CD4-positive, alpha-beta T cell treated with Interleukin-17A for 1 hour (primary cell): ENCODE data around the gene CAPN11.
"Not testable (repeated sequence)": the region's sequence is repeated elsewhere in the genome, so short reads cannot be mapped to it uniquely, and the experiment has no call there.

Source experiments
- DNase-seq: peaks from one replicate; pipeline ENCODE4 v3.0.0-alpha.2; 2020

Gene CAPN11

DNA sequence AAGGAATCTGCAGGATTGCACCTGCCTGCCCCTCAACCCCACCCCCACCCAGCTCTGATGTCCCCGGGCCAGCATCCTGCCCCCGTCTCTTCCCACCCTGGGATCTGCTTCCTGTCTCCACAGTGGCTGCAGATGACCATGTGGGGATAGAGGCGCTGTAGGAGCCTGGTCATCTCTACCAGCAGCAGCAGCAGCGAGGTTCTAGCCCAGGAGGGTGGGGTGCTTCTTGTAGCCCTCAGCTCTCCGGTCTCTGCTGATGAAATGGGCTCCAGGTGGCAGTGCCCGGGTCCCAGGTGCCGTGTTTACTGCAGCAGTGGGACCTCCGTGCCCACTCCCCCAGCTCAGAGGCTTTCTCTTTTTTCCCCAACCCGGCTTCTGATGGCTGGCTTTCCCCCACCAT lies 25.2 kb downstream of the CAPN11 start:
- DNase-seq = no peak

DNA sequence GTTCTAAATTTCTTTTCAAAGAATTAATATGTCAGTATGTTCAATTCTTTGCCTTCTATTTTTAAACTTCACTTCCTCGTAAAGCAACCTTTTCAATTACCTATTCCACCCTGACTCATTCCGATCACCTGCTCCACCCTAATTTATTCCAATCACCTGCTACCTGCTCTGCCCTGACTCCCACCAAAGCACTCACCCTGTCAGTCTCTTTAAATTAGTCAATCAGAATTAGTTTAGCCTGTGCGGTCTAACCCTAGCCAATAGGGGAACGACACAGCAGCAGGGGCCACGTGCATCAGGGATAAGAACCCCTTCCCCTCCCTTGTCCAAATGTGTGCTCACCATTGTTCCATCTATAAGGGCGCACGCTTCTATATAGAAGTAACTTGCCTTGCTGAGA lies 26.7 kb downstream of the CAPN11 start:
- DNase-seq = not testable (repeated sequence)

GRCh38 chr6:44185953-44186634 lies 27.5 kb downstream of the CAPN11 start:
- no peak for DNase-seq

GRCh38 chr6:44186635-44187025 lies 28.0 kb downstream of the CAPN11 start:
- no peak for DNase-seq

DNA sequence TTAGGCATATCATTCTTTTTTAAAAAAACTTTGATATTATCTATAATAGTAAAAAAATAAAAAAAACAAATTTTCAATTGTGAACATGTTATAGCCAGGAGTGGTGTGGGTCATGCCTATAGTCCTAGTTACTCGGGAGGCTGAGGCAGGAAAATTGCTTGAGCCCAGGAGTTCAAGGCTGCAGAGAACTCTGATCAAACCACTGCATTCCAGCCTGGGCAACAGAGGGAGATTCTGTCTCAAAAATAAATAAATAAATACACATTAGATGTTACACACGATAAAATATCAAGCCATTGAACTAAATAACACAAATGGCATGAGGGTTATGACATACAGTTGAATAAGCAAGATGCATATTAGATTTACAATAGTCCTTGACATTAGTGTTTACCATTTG lies 30.2 kb downstream of the CAPN11 start:
- no peak for DNase-seq

- no peak for DNase-seq
Measured at GRCh38 chr6:44189257-44189656, 30.6 kb downstream of the CAPN11 start.

- DNase-seq = no peak
Measured at GRCh38 chr6:44190715-44191114, 32.1 kb downstream of the CAPN11 start.

- no peak for DNase-seq
Measured at GRCh38 chr6:44192428-44193041, 33.9 kb downstream of the CAPN11 start.

DNA sequence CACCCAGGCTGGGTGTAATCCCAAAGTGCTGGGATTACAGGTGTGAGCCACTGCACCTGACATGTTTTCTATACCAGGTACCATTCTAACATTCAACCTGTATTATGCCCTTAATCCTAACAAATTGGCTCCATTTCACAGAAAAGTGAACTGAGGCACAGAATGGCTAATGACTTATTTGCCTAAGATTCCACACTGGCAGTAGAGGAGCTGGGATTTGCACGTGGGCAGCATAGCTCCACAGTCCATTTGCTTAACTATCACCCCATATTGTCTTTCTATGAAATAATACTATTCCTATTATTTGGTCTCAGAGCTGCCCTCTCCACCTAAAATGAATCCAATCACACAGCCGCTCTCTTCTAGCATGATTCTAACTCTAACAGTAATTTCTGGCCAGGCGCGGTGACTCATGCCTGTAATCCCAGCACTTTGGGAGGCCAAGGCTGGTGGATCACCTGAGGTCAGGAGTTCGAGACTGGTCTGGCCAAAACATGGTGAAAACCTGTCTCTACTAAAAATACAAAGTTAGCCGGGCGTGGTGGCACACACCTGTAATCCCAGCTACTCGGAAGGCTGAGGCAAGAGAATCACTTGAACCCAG lies 34.8 kb downstream of the CAPN11 start:
- no peak for DNase-seq

GRCh38 chr6:44194326-44194725 lies 35.7 kb downstream of the CAPN11 start:
- no peak for DNase-seq

- DNase-seq = not testable (repeated sequence)
Measured at GRCh38 chr6:44196351-44196750, 37.7 kb downstream of the CAPN11 start.

DNA sequence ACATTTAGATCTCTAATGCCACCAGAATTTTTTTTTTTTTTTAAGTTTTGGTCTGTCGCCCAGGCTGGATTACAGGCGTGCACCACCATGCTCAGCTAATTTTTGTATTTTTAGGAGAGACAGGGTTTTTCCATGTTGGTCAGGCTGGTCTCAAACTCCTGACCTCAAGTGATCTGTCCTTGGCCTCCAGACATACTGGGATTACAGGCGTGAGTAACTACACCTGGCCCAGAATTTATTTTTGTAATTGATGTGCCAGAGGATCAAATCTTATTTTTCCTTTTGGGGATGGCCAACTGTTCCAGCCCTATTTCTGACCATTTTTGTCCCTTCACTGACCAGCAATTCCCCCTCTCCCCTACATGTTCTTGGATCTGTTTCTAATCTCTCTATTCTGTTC lies 40.1 kb downstream of the CAPN11 start:
- no peak for DNase-seq

GRCh38 chr6:44199883-44200282 lies 41.3 kb downstream of the CAPN11 start:
- DNase-seq = no peak

DNA sequence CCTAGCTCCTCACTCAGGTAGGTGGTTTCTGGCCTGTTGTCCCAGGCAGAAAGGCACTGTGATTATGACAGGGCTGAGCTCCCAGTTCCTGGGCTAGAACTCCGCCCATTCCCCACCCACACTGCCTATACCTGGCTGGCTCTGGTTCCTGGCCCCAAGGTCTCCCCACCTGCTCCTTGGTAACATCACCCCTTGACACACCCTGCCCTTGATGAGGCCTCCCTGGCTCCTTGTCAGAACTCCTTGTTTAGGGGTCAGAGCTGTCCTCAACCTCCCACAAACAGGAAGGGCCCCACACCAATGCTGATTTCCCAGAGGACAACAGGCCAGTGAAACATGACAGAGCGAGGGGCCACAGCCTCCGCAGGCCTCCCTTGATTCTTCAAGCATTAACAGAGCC lies 42.6 kb downstream of the CAPN11 start:
- no peak for DNase-seq

DNA sequence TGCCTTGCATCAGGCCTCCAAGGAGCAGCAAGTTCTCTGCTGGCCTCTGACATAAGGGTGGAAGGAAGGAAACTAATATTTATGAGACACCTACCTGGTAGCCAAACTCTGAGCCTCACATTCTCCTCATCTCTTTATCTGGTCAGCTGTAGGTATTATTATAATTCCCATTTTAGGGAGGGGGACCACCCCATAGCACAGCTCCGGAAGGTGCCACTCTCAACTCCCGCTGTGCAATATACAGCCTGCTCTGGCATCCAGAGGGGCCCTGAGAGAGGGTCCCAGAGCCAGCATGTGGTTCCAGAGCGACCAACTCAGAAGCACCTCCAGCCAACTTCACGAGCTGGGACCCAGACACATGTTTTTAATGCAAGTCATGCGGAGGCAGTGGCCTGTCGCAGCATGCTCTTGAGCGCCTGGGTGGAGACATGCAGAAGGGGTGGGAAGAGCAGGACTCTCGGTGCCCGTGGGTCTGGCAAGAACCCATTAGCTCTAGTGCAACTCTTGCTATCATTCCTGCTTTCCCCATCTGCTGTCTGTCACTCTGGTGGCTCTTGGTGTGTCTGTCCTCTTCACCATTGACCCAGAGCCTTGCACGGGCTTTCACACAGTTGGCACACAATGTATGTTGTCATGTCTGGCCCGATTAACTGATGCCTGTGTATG lies 43.2 kb downstream of the CAPN11 start:
- no peak for DNase-seq

GRCh38 chr6:44202332-44202971 lies 43.8 kb downstream of the CAPN11 start:
- no peak for DNase-seq

DNA sequence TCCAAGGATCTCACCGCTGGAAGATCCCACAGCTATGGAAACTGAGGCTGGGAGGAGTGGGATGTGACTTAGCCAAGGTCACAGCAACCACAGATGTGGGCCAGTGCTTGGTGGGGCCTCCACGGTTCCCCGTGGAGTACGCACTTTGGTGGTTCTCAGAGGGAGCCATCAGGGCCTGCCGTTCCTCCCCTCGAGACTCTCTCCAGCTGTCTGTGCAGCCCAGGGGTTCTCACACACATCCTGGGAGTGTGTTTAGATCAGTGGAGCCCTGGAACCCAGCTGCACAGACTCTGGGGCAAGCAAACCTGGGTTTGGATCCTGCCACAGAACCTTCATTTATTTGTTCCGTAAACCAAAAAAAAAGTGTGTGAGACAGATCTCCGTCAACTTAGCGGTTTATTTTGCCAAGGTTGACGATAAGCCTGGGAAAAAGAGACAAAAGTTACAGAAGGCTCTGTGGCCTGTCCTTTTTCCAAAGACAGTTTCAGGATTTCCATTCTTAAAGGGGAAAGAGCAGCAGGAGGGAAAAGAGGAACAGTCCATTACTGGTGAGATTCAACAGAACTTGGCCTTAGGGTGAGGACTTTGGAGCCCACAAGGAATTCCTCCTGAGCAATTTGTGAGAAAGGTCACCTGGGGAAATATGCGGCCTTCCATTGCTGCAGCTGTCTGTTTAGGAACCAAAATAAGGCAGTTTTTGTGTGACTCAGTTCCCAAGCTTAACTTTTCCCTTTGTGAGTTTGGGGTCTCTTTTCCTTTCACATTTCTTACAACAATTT lies 44.5 kb downstream of the CAPN11 start:
- DNase-seq = no peak

DNA sequence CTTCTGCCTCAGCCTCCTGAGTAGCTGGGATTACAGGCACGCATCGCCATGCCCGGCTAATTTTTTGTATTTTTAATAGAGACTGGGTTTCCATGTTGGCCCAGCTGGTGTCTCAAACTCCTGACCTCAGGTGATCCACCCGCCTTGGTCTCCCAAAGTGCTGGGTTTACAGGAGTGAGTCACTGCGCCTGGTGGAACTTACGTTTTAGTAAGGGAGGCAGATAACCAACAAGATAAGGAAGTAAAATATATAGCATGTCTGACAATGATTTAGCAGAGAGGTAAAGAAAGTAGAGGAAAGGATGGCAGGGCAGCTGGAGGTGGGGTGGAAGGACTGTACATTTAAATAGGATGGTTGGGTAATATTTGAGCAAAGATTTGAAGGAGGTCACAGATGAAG lies 45.3 kb downstream of the CAPN11 start:
- no peak for DNase-seq

- no peak for DNase-seq
Measured at GRCh38 chr6:44207966-44208365, 49.3 kb downstream of the CAPN11 start.

- DNase-seq = no peak
Measured at GRCh38 chr6:44211284-44211683, 52.7 kb downstream of the CAPN11 start.

DNA sequence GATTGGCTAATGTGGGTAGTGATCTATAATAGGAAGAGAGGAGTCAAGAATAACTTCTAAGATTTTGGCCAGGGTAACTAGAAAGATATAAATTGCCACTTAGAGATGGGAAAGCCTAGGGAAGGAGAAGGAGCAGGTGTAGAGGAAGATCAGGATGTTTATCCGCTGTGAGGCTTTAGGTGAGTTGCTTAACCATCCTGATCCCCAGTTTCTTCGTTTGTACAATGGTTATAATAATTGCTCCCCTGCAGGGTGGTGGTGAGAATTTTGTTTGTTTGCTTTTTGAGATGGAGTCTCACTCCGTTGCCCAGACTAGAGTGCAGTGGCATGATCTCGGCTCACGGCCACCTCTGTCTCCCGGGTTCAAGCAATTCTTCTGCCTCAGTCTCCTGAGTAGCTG lies 55.7 kb downstream of the CAPN11 start:
- no peak for DNase-seq

- DNase-seq = no peak
Measured at GRCh38 chr6:44216677-44217331, 58.2 kb downstream of the CAPN11 start, which contains the start of gene MYMX. Gene MYMX (plus strand): TSS chr6:44216926. CDS start chr6:44217472, 546 bp downstream.
